HG02943 (cell line): ENCODE results near the gene BEGAIN.
"Not testable (repeated sequence)": the region's sequence is repeated elsewhere in the genome, so short reads cannot be mapped to it uniquely, and the experiment has no call there.

Experiments used
- ATAC-seq: cut with Tn5 transposase; IDR thresholded peaks from one replicate; pipeline ENCODE4 v1.9.1; 2021; ENCODE audit warnings: mild to moderate bottlenecking, low read depth, moderate library complexity; ENCODE audit not compliant: unreplicated experiment

BEGAIN gene

GRCh38 chr14:100529561-100530031 lies 57.6 kb downstream of the BEGAIN start:
- ATAC-seq, result no peak

- no peak for ATAC-seq
Observed at GRCh38 chr14:100528962-100529560, 58.2 kb downstream of the BEGAIN start.

GRCh38 chr14:100526632-100527031 lies 60.6 kb downstream of the BEGAIN start:
- no peak for ATAC-seq

GRCh38 chr14:100526057-100526456 lies 61.2 kb downstream of the BEGAIN start:
- ATAC-seq, result no peak

GRCh38 chr14:100525615-100526014 lies 61.6 kb downstream of the BEGAIN start:
- ATAC-seq, result no peak

GRCh38 chr14:100524933-100525243 lies 62.3 kb downstream of the BEGAIN start:
- no peak for ATAC-seq

GRCh38 chr14:100524233-100524932 lies 62.8 kb downstream of the BEGAIN start:
- no peak for ATAC-seq

GRCh38 chr14:100523843-100524169 lies 63.4 kb downstream of the BEGAIN start:
- ATAC-seq, result no peak

GRCh38 chr14:100523131-100523842 lies 63.9 kb downstream of the BEGAIN start:
- ATAC-seq, result no peak

- ATAC-seq, result no peak
Observed at GRCh38 chr14:100522616-100523099, 64.6 kb downstream of the BEGAIN start.

- not testable (repeated sequence) for ATAC-seq
Observed at GRCh38 chr14:100506053-100506452, 81.2 kb downstream of the BEGAIN start.

GRCh38 chr14:100504372-100505078 lies 82.7 kb downstream of the BEGAIN start:
- no peak for ATAC-seq

GRCh38 chr14:100503251-100503650 lies 84.0 kb downstream of the BEGAIN start:
- ATAC-seq, result no peak

GRCh38 chr14:100502622-100503220 lies 84.5 kb downstream of the BEGAIN start:
- no peak for ATAC-seq

GRCh38 chr14:100500128-100500527 lies 87.1 kb downstream of the BEGAIN start:
- ATAC-seq, result no peak

GRCh38 chr14:100498068-100498467 lies 89.1 kb downstream of the BEGAIN start:
- ATAC-seq, result no peak

- ATAC-seq, result no peak
Observed at GRCh38 chr14:100495917-100496316, 91.3 kb downstream of the BEGAIN start.

GRCh38 chr14:100494645-100495044 lies 92.6 kb downstream of the BEGAIN start:
- no peak for ATAC-seq

- no peak for ATAC-seq
Observed at GRCh38 chr14:100490252-100490651, 97.0 kb downstream of the BEGAIN start.

GRCh38 chr14:100488057-100488456 lies 99.2 kb downstream of the BEGAIN start:
- ATAC-seq, result no peak

GRCh38 chr14:100487304-100487703 lies 99.9 kb downstream of the BEGAIN start:
- ATAC-seq, result no peak
